Measurements from ENCODE around the gene LRP1B. TPM values are rescaled to one million over a fixed set of nuclear protein-coding genes. Genes with fewer than 3 reads are reported as not detected.

LRP1B gene
- total and polyA plus RNA-seq, 2 of the 8 experiments (the other 6 are each of a cell fraction or from before 2014, with no cell fraction given), result 0.03 TPM; not detected in 1

DNA sequence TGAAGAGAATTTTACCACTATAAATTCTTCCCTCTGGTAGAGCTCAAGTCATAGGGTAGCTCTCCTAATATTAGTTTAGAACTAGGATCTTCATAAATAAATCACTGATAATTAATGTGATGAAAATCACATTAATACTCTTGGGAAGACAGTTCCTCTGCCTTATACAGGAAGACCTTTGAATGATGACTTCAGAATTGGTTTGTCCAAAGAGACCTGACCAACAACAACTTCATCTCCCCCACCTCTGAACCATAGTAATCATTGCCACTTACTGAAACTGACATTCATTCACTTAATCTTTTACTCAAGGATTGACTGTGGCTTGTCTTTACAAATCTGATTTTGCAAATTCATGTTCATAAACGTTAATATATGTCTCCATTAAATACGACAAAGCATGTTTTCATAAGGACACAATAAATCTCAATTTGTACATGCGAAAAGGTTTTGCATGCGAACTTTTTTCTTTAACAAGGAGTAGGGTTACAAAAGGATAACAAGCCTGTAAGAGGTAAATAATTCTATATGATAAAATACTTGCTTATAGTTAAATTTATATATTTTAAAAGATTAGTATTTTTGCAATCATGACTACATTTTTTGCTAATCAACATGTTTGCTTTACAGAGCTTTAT lies 61.4 kb downstream of the LRP1B start (continued):
- TF ChIP-seq, protein P1, sequence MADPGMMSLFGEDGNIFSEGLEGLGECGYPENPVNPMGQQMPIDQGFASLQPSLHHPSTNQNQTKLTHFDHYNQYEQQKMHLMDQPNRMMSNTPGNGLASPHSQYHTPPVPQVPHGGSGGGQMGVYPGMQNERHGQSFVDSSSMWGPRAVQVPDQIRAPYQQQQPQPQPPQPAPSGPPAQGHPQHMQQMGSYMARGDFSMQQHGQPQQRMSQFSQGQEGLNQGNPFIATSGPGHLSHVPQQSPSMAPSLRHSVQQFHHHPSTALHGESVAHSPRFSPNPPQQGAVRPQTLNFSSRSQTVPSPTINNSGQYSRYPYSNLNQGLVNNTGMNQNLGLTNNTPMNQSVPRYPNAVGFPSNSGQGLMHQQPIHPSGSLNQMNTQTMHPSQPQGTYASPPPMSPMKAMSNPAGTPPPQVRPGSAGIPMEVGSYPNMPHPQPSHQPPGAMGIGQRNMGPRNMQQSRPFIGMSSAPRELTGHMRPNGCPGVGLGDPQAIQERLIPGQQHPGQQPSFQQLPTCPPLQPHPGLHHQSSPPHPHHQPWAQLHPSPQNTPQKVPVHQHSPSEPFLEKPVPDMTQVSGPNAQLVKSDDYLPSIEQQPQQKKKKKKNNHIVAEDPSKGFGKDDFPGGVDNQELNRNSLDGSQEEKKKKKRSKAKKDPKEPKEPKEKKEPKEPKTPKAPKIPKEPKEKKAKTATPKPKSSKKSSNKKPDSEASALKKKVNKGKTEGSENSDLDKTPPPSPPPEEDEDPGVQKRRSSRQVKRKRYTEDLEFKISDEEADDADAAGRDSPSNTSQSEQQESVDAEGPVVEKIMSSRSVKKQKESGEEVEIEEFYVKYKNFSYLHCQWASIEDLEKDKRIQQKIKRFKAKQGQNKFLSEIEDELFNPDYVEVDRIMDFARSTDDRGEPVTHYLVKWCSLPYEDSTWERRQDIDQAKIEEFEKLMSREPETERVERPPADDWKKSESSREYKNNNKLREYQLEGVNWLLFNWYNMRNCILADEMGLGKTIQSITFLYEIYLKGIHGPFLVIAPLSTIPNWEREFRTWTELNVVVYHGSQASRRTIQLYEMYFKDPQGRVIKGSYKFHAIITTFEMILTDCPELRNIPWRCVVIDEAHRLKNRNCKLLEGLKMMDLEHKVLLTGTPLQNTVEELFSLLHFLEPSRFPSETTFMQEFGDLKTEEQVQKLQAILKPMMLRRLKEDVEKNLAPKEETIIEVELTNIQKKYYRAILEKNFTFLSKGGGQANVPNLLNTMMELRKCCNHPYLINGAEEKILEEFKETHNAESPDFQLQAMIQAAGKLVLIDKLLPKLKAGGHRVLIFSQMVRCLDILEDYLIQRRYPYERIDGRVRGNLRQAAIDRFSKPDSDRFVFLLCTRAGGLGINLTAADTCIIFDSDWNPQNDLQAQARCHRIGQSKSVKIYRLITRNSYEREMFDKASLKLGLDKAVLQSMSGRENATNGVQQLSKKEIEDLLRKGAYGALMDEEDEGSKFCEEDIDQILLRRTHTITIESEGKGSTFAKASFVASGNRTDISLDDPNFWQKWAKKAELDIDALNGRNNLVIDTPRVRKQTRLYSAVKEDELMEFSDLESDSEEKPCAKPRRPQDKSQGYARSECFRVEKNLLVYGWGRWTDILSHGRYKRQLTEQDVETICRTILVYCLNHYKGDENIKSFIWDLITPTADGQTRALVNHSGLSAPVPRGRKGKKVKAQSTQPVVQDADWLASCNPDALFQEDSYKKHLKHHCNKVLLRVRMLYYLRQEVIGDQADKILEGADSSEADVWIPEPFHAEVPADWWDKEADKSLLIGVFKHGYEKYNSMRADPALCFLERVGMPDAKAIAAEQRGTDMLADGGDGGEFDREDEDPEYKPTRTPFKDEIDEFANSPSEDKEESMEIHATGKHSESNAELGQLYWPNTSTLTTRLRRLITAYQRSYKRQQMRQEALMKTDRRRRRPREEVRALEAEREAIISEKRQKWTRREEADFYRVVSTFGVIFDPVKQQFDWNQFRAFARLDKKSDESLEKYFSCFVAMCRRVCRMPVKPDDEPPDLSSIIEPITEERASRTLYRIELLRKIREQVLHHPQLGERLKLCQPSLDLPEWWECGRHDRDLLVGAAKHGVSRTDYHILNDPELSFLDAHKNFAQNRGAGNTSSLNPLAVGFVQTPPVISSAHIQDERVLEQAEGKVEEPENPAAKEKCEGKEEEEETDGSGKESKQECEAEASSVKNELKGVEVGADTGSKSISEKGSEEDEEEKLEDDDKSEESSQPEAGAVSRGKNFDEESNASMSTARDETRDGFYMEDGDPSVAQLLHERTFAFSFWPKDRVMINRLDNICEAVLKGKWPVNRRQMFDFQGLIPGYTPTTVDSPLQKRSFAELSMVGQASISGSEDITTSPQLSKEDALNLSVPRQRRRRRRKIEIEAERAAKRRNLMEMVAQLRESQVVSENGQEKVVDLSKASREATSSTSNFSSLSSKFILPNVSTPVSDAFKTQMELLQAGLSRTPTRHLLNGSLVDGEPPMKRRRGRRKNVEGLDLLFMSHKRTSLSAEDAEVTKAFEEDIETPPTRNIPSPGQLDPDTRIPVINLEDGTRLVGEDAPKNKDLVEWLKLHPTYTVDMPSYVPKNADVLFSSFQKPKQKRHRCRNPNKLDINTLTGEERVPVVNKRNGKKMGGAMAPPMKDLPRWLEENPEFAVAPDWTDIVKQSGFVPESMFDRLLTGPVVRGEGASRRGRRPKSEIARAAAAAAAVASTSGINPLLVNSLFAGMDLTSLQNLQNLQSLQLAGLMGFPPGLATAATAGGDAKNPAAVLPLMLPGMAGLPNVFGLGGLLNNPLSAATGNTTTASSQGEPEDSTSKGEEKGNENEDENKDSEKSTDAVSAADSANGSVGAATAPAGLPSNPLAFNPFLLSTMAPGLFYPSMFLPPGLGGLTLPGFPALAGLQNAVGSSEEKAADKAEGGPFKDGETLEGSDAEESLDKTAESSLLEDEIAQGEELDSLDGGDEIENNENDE (IDR thresholded peaks at IDR 0.05; ENCODE audit: insufficient replicate concordance, low read length), result no peak
- TF ChIP-seq, protein P2, sequence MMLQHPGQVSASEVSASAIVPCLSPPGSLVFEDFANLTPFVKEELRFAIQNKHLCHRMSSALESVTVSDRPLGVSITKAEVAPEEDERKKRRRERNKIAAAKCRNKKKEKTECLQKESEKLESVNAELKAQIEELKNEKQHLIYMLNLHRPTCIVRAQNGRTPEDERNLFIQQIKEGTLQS (IDR thresholded peaks at IDR 0.05; ENCODE audit: insufficient read depth, low read depth, low read length), result no peak
- no peak for TF ChIP-seq POU5F1 (IDR thresholded peaks at IDR 0.05; ENCODE audit: low read depth, low read length)
- no peak for TF ChIP-seq BRCA1 (IDR thresholded peaks at IDR 0.05; ENCODE audit: low read depth, low read length)
- TF ChIP-seq EGR1 (IDR thresholded peaks at IDR 0.05; ENCODE audit: borderline replicate concordance, low read depth, low read length), result no peak
- TF ChIP-seq KDM5A (IDR thresholded peaks at IDR 0.05; ENCODE audit: low read length), result no peak
- TF ChIP-seq RXRA (IDR thresholded peaks at IDR 0.05; ENCODE audit: insufficient read depth, low read depth, low read length), result no peak

Data from H1 (cell line).